SU-DHL-6 (cell line): ENCODE results near the gene CIAO3.

Experiments
- H2AFZ ChIP-seq: fragments of 200-600 bp; sonication (generic); 2 replicates; pipeline ENCODE4 v1.6.1; 2014; ENCODE audit warnings: low read depth, mild to moderate bottlenecking, moderate library complexity, mixed read lengths, antibody characterized with exemption, low read length; ENCODE audit not compliant: severe bottlenecking
- H3F3A ChIP-seq: fragments of 200-600 bp; shearing (Covaris generic); 2 replicates; pipeline ENCODE4 v1.6.0; 2016; ENCODE audit warnings: antibody characterized with exemption, mild to moderate bottlenecking; ENCODE audit not compliant: insufficient read depth
- H3K27ac ChIP-seq: fragments of 200-600 bp; sonication (generic); 2 replicates; pipeline ENCODE4 v1.5.1; 2016; ENCODE audit warnings: low read depth, mild to moderate bottlenecking, low read length, moderate library complexity, mixed read lengths
- H3K27me3 ChIP-seq: fragments of 200-600 bp; sonication (generic), shearing (Covaris generic); 2 replicates; pipeline ENCODE4 v1.6.0; 2014; ENCODE audit warnings: mild to moderate bottlenecking, low read length
- H3K36me3 ChIP-seq: fragments of 200-600 bp; sonication (generic); 2 replicates; pipeline ENCODE4 v1.6.1; 2014; ENCODE audit warnings: mild to moderate bottlenecking, low read length, mixed read lengths
- H3K4me2 ChIP-seq: fragments of 300-600, 200-600 bp; shearing (Covaris generic), sonication (generic); 2 replicates; pipeline ENCODE4 v1.6.0; 2014; ENCODE audit warnings: low read length, low read depth, mild to moderate bottlenecking; ENCODE audit not compliant: poor library complexity, severe bottlenecking
- H3K4me3 ChIP-seq: fragments of 200-600 bp; sonication (generic); 2 replicates; pipeline ENCODE4 v1.5.1; 2014; ENCODE audit warnings: antibody characterized with exemption, low read length, mild to moderate bottlenecking, mixed read lengths; ENCODE audit not compliant: insufficient read depth, poor library complexity, severe bottlenecking
- H3K79me2 ChIP-seq: fragments of 200-600 bp; sonication (generic); 2 replicates; pipeline ENCODE4 v1.6.1; 2014; ENCODE audit warnings: mild to moderate bottlenecking, low read length, moderate library complexity; ENCODE audit not compliant: insufficient read depth
- H3K9ac ChIP-seq: fragments of 200-600 bp; sonication (generic); 2 replicates; pipeline ENCODE4 v1.7.0; 2014; ENCODE audit warnings: mild to moderate bottlenecking, low read length
- H3K9me2 ChIP-seq: fragments of 200-600 bp; sonication (generic); replicated peaks from 2 replicates; pipeline ENCODE4 v1.6.1; 2014; ENCODE audit warnings: low read length; ENCODE audit not compliant: insufficient read depth
- H3K9me3 ChIP-seq: fragments of 200-600 bp; sonication (generic); 2 replicates; pipeline ENCODE4 v1.6.1; 2014; ENCODE audit warnings: low read length, mixed read lengths; ENCODE audit not compliant: insufficient read depth
- H4K20me1 ChIP-seq: fragments of 200-600 bp; sonication (generic); 2 replicates; pipeline ENCODE4 v1.6.1; 2014; ENCODE audit warnings: low read depth, mild to moderate bottlenecking, antibody characterized with exemption, low read length, moderate library complexity, mixed read lengths
- EZH2phosphoT487 ChIP-seq: fragments of 200-600 bp; sonication (generic), shearing (Covaris generic); conservative IDR thresholded peaks from 2 replicates; pipeline ENCODE4 v1.6.1; 2018; ENCODE audit warnings: mild to moderate bottlenecking, antibody characterized with exemption, low read length, moderate library complexity, mixed read lengths
- TF ChIP-seq, protein P1 (sequence below): fragments of 200-600 bp; sonication (generic); IDR thresholded peaks from one replicate; pipeline ENCODE4 v1.5.1; 2017; ENCODE audit warnings: antibody characterized with exemption, mild to moderate bottlenecking, low read length, moderate library complexity; ENCODE audit not compliant: insufficient read depth, poor library complexity, severe bottlenecking

Gene CIAO3

DNA sequence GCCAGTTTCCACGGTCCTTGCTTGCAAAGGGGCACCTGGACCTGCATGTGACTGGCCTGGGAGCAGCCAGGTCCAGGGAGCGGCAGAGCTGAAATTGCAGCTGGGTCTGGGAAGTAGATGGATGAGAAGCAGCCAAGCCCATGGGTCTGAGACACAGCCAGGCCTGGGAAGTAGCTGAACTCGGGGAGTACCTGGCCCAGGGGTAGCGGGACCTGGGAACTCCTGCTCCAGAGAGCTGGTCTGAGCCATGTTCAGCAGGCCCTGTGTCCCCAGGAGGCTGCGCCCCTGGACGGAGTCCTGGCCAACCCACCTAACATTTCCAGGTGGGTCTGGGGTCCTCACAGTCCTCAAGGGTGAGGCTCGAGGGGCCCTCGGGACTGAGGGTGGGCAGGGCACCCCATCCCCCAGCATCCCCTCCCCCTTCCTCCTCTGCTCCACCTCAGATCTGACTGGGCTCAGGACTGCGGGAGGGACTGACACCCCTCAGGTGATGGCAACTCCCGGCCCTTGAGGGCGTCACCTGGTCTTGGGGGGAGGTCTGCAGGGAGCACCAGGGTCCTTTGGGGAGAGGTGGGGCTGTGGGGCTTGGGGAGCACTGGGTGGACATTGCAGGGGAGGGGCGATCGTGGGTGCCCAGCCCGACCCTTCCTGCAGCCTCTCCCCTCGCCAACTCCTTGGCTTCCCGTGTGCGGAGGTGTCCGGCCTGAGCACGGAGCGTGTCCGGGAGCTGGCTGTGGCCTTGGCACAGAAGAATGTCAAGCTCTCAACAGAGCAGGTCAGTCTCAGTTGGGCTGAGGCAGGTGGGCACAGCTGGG, 22.8 kb upstream of the CIAO3 start:
- Histone ChIP-seq H3K4me3 (no peak overlapping the region), H3K27me3 (no peaks in the 10 kb centered on the region), H3K4me2 (no peak overlapping the region), H3K9me3 (no peaks in the 10 kb centered on the region), H2AFZ (no peak overlapping the region), H3K27ac (no peak overlapping the region), H3K36me3 (no peaks in the 10 kb centered on the region), H3K9me2 (no peaks in the 10 kb centered on the region), H4K20me1 (no peaks in the 10 kb centered on the region), H3K79me2 (no peaks in the 10 kb centered on the region), H3F3A (no peaks in the 10 kb centered on the region), H3K9ac (no peak overlapping the region)
- TF ChIP-seq EZH2phosphoT487: no peak
- TF ChIP-seq, protein P1, sequence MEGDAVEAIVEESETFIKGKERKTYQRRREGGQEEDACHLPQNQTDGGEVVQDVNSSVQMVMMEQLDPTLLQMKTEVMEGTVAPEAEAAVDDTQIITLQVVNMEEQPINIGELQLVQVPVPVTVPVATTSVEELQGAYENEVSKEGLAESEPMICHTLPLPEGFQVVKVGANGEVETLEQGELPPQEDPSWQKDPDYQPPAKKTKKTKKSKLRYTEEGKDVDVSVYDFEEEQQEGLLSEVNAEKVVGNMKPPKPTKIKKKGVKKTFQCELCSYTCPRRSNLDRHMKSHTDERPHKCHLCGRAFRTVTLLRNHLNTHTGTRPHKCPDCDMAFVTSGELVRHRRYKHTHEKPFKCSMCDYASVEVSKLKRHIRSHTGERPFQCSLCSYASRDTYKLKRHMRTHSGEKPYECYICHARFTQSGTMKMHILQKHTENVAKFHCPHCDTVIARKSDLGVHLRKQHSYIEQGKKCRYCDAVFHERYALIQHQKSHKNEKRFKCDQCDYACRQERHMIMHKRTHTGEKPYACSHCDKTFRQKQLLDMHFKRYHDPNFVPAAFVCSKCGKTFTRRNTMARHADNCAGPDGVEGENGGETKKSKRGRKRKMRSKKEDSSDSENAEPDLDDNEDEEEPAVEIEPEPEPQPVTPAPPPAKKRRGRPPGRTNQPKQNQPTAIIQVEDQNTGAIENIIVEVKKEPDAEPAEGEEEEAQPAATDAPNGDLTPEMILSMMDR: no peak

DNA sequence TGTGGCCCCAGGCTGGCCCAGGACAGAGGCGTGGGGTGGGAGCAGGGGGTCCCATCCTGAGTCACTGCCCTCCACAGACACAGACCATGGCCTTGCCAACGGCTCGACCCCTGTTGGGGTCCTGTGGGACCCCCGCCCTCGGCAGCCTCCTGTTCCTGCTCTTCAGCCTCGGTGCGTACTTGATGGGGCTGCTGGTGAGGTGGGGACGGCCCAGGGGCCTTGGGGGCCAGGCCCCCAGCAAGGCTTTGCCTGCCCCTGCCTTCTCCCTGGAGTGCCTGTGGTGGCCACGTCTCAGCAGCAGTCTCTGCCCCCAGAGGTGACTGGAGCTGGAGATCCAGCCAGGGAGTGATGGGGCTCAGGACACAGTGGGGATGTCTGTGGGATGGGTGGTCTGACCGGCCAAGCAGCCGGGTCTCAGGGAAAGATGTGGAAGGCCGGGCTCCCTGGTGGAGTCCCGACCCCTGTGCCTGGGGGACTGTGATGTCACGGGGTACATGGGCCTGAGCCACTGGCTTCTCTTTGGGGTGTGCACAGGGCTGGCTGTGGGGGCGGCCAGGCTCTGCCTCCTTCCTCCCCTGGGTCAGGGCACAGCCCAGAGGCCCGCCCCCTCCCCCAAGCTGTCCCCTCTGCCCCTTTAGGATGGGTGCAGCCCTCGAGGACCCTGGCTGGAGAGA, 21.9 kb upstream of the CIAO3 start:
- no peaks in the 10 kb centered on the region for H3K9me3 ChIP-seq
- H3K27me3 ChIP-seq: no peaks in the 10 kb centered on the region
- H3K4me3 ChIP-seq: no peak overlapping the region
- no peak overlapping the region for H2AFZ ChIP-seq
- no peak overlapping the region for H3K4me2 ChIP-seq
- TF ChIP-seq, protein P1: no peak
- no peak for TF ChIP-seq EZH2phosphoT487
- H3K27ac ChIP-seq: no peak overlapping the region
- H3F3A ChIP-seq: no peaks in the 10 kb centered on the region
- H4K20me1 ChIP-seq: no peaks in the 10 kb centered on the region
- no peak overlapping the region for H3K9ac ChIP-seq
- H3K9me2 ChIP-seq: no peaks in the 10 kb centered on the region
- no peaks in the 10 kb centered on the region for H3K36me3 ChIP-seq
- H3K79me2 ChIP-seq: no peaks in the 10 kb centered on the region

DNA sequence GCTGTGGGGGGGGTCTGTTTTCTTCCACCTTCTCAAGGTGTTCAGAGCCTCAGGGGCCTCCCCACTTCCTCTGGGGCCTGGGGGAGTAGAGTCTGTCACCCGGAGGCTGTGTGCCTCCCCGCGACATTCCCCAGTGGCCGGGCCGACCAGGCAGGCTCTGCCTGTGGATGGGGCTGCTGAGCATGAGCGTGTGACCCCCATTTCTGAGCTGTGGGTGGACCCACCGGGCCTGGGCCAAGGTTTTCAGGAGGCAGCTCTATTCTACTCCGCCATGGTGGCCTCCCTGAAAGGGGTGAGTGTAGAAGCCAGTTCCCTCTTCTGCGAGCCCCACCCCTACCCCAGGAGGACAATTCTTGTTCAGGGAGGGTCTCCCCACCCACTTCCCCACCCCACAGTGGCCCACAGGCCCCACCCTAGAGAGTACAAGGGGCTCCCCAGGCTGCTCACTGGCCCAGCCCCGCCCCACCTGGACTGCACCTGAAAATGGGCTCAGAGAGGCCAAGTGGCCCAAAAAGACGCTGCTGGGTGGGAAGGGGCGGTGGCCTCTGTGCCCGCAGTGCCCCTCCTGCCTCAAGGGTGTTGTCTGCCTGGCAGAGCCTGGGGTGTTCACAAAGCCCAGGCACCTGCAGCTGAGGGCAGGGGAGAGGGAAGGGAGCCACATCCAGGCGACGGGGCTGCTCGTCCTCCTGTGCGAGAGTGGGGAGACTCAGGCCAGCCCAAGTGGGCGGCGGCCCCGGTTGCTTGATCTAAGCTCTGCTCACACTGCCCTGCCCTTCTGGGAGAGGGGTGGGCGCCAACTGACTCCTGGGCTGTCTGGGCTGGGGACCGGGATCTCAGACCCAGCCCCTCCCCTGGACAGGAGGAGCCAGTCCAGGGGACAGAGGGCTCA, 21.1 kb upstream of the CIAO3 start:
- Histone ChIP-seq H3K27me3 (no peaks in the 10 kb centered on the region), H3K4me3 (no peak overlapping the region), H4K20me1 (no peaks in the 10 kb centered on the region), H3K9me3 (no peaks in the 10 kb centered on the region), H3K36me3 (no peaks in the 10 kb centered on the region), H3K4me2 (no peak overlapping the region), H3K9me2 (no peaks in the 10 kb centered on the region), H3F3A (no peaks in the 10 kb centered on the region), H3K9ac (no peak overlapping the region), H3K27ac (no peak overlapping the region), H3K79me2 (no peaks in the 10 kb centered on the region), H2AFZ (no peak overlapping the region)
- TF ChIP-seq, protein P1: no peak
- TF ChIP-seq EZH2phosphoT487: no peak
